ENCODE data around the gene URI1.
"Not testable (repeated sequence)": the region's sequence is repeated elsewhere in the genome, so short reads cannot be mapped to it uniquely, and the experiment has no call there.

Gene URI1

GRCh38 chr19:29914933-29915332 lies 27.1 kb upstream of the URI1 start:
- H3K4me3 ChIP-seq (ENCODE audit: low read depth, low read length), result no peak overlapping the region

DNA sequence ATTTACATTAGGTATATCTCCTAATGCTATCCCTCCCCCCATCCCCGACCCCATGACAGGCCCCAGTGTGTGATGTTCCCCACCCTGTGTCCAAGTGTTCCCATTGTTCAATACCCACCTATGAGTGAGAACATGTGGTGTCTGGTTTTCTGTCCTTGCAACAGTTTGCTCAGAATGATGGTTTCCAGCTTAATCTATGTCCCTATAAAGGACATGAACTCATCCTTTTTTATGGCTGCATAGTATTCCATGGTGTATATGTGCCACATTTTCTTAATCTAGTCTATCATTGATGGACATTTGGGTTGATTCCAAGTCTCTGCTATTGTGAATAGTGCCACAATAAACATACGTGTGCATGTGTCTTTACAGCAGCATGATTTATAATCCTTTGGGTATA lies 26.2 kb upstream of the URI1 start:
- DNase-seq (ENCODE audit: low read depth); H3K4me3 ChIP-seq (ENCODE audit: low read depth, low read length): not testable (repeated sequence)

More at GRCh38 chr19:29914933-29915332, 27.1 kb upstream of the URI1 start:
- no peak for DNase-seq (ENCODE audit: low read depth)
- no peak for TF ChIP-seq CTCF (IDR thresholded peaks at IDR 0.05; ENCODE audit: low read depth, low read length, missing control alignments)

- no peak overlapping the region for H3K4me3 ChIP-seq (ENCODE audit: low read depth, low read length)
- DNase-seq (ENCODE audit: low read depth), result no peak
- no peak for TF ChIP-seq CTCF (IDR thresholded peaks at IDR 0.05; ENCODE audit: low read depth, low read length, missing control alignments)
Observed at GRCh38 chr19:29917911-29918310, 24.1 kb upstream of the URI1 start.

- no peak overlapping the region for H3K4me3 ChIP-seq (ENCODE audit: low read depth, low read length)
- DNase-seq (ENCODE audit: low read depth), result no peak
- TF ChIP-seq CTCF (IDR thresholded peaks at IDR 0.05; ENCODE audit: low read depth, low read length, missing control alignments), result no peak
Observed at GRCh38 chr19:29918891-29919290, 23.1 kb upstream of the URI1 start.

DNA sequence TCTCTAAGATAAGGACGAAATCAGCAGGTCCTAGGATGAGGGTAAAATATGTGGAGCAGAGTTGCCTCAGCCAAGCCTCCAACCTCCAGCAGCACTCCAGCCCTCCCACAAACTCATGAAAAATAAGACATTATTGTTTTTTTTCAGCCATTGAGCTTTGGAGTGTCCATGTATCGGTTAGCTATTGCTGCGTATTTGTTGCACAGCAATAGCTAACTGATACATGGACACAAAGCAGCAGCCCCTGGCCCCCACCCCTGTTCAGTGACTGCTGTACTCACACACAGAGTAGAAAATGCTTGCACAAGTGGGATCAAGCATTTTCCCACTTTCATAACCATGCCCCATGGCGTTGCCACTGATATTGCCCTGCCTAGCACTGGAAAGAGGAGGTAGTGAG lies 19.1 kb upstream of the URI1 start:
- DNase-seq (ENCODE audit: low read depth), result no peak
- no peak overlapping the region for H3K4me3 ChIP-seq (ENCODE audit: low read depth, low read length)
- TF ChIP-seq CTCF (IDR thresholded peaks at IDR 0.05; ENCODE audit: low read depth, low read length, missing control alignments), result no peak

- no peak overlapping the region for H3K4me3 ChIP-seq (ENCODE audit: low read depth, low read length)
- no peak for DNase-seq (ENCODE audit: low read depth)
- no peak for TF ChIP-seq CTCF (IDR thresholded peaks at IDR 0.05; ENCODE audit: low read depth, low read length, missing control alignments)
Observed at GRCh38 chr19:29923653-29924052, 18.4 kb upstream of the URI1 start.

DNA sequence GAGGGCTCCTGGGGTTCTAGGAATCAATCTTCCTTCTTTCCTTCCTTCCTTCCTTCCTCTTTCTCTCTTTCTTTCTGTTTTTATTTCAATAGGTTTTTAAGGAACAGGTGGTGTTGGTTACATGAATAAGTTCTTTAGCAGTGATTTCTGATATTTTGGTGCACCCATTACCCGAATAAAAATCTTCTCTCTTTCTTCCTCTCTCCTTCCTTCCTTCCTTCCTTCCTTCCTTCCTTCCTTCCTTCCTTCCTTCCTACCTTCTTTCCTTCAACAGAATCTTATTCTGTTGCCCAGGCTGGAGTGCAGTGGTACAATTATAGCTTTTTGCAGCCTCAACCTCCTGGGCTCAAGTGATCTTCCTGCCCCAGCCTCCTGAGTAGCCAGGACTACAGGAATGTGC lies 16.0 kb upstream of the URI1 start:
- TF ChIP-seq CTCF (IDR thresholded peaks at IDR 0.05; ENCODE audit: low read depth, low read length, missing control alignments), result no peak
- H3K4me3 ChIP-seq (ENCODE audit: low read depth, low read length), result no peak overlapping the region
- DNase-seq (ENCODE audit: low read depth), result no peak

GRCh38 chr19:29926801-29927200 lies 15.2 kb upstream of the URI1 start:
- TF ChIP-seq CTCF (IDR thresholded peaks at IDR 0.05; ENCODE audit: low read depth, low read length, missing control alignments), result no peak
- H3K4me3 ChIP-seq (ENCODE audit: low read depth, low read length), result no peak overlapping the region
- no peak for DNase-seq (ENCODE audit: low read depth)
